GM13977 (cell line): ENCODE data around the gene ATP11A.

Experiments
- DNase-seq: peaks from one replicate; pipeline ENCODE4 v3.0.0; 2012; ENCODE audit warnings: low spot score
- CTCF ChIP-seq: IDR thresholded peaks from 2 replicates; pipeline ENCODE4 v1.5.1; 2012; ENCODE audit warnings: mild to moderate bottlenecking, control low read depth; ENCODE audit not compliant: insufficient read depth; ENCODE audit errors: extremely low read depth, missing control alignments
- in situ Hi-C: fragments of 300-500 bp; cut with MboI; formaldehyde crosslinking; loops from one replicate; pipeline ENCODE4 v1.12.0; 2022; ENCODE audit warnings: low sequenced_read_pairs, low pct_unique_long_range_greater_than_20kb, mixed read lengths, inconsistent platforms; ENCODE audit not compliant: unreplicated experiment

The ATP11A gene

DNA sequence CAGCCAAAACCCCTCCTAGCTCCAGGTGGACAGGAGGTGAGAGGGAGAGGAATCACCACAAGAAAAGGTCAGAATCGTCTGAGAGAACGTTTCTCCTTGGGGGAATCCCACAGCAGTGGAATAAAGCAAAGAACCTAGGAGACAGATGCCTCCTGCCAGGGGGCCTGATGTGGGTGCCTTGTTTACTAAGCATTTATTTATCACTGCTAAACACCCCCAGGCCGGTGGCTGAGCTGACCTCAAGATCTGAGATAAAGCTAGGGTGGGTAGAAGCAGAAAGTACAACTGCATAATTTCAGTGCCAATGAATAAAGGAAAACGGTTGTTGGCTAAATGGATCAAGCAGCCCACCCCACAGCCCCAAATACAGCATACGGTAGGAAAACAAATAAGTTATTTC is 33.9 kb upstream of the ATP11A start:
- in situ Hi-C loops = no loop called here
- DNase-seq = no peak

GRCh38 chr13:112657850-112658445 is 31.9 kb upstream of the ATP11A start:
- TF ChIP-seq CTCF = no peak
- in situ Hi-C loops = no loop called here
- DNase-seq = no peak

More for the DNA sequence above, 33.9 kb upstream of the ATP11A start:
- no peak for TF ChIP-seq CTCF

GRCh38 chr13:112658808-112659207 is 31.0 kb upstream of the ATP11A start:
- no peak for TF ChIP-seq CTCF
- in situ Hi-C loops = no loop called here
- DNase-seq = no peak

DNA sequence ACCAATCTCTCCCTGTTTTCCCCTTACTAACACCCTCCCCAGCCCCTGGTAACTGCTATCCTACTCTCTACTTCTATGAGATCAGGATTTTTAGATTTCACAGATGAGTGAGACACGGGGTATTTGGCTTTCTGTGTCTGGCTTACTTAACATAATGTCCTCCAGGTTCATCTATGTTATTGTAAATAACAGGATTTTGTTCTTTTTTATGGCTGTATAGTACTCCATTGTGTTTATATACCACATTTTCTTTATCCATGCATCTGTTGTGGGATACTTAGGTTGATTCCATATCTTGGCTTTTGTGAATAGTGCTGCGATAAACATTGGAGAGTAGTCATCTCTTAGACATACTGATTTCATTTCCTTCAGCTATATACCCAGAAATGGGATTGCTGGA is 28.5 kb upstream of the ATP11A start:
- in situ Hi-C loops = no loop called here
- TF ChIP-seq CTCF = no peak
- DNase-seq = no peak

DNA sequence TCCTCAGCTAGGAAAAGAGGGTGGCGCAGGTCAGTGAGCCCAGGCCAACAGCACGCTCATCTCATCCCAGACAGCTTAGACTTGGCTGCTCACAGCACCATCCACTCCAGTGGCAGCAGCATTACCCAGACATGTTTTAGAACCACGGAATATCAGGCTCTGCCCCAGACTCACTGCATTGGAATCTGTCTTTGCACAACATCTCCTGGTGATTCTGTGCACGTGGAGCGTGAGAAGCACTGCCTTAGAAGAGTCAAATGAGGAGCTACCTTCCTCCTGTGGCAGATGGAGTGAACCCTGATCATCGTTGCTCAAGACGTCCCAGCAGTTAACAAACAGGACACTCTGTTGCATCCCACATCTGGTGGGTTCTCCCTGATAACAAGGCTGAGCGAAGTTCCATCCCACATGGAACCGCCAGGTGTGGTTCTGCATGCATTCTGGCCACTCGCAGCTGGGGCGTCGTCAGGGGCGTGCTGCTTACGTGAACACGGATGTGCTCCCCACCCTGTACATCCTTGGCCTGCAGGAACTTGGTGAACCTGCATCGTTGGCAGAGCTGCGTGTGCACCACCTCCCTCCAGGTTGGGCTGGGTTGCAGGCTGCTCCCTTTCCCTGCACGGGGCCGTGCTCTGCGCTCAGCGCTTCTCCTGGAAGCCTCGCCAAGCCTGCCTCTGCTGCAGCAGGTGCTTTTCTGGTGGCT is 25.2 kb upstream of the ATP11A start:
- in situ Hi-C loops = no loop called here
- no peak for DNase-seq
- TF ChIP-seq CTCF = no peak

DNA sequence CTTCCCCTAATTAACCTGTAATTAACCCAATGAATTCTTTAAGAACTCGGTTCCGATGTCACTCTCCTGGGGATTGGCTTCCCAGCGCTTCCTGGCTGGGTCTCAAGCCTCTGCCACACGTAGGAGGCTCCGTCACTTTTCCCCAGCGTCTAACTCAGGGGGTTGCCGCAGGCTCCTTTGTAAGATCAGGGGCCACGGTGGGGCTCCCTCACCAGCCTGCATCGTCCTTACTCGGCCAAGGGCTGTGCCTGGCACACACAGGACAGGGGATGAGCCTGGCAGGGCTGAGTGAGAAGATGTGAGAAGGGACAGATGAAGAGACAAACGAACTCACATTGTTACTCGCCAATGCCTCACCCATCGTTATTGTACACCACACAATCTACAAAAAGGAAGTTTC is 20.9 kb upstream of the ATP11A start:
- DNase-seq = no peak
- TF ChIP-seq CTCF = no peak
- in situ Hi-C loops = no loop called here
